ENCODE measurements around the gene CUL5. TPM values are rescaled to one million over a fixed set of nuclear protein-coding genes. Genes with fewer than 3 reads are reported as not detected.
"Not testable (repeated sequence)": the region's sequence is repeated elsewhere in the genome, so short reads cannot be mapped to it uniquely, and the experiment has no call there.

The CUL5 gene
- polyA plus RNA-seq, 1 donor from 2014 or later, result 40.2 TPM

- not testable (repeated sequence) for H3K9me3 ChIP-seq (ENCODE audit: low read length); H3K9ac ChIP-seq (ENCODE audit: low read length); H3F3A ChIP-seq (ENCODE audit: insufficient read depth, low read length, poor library complexity, severe bottlenecking); H3K4me2 ChIP-seq (ENCODE audit: low read length); H3K27ac ChIP-seq (ENCODE audit: low read length); H4K20me1 ChIP-seq (ENCODE audit: insufficient read depth); H3K4me3 ChIP-seq (ENCODE audit: low read length); H3K9me2 ChIP-seq (ENCODE audit: insufficient read depth, low read length); H2AFZ ChIP-seq (ENCODE audit: low read depth, low read length); H3K27me3 ChIP-seq (ENCODE audit: insufficient read depth, low read depth, low read length)
- Histone ChIP-seq H3K79me2 (replicated peaks; ENCODE audit: insufficient read depth, low read length) (peaks cover 43% of the 10 kb centered on the region), H3K36me3 (ENCODE audit: insufficient read depth, low read length) (peaks cover 11% of the 10 kb centered on the region)
Observed at GRCh38 chr11:108031604-108032003, 22.9 kb downstream of the CUL5 start.

GRCh38 chr11:108032800-108033199 lies 24.1 kb downstream of the CUL5 start:
- Histone ChIP-seq H3K36me3 (ENCODE audit: insufficient read depth, low read length) (peaks cover 11% of the 10 kb centered on the region), H3K79me2 (replicated peaks; ENCODE audit: insufficient read depth, low read length) (peaks cover 33% of the 10 kb centered on the region), H4K20me1 (ENCODE audit: insufficient read depth) (no peaks in the 10 kb centered on the region), H3K9me2 (ENCODE audit: insufficient read depth, low read length) (no peaks in the 10 kb centered on the region), H3K27ac (ENCODE audit: low read length) (no peak overlapping the region), H3K4me3 (ENCODE audit: low read length) (no peak overlapping the region), H3K9ac (ENCODE audit: low read length) (no peak overlapping the region), H2AFZ (ENCODE audit: low read depth, low read length) (no peak overlapping the region), H3K9me3 (ENCODE audit: low read length) (no peaks in the 10 kb centered on the region), H3K4me2 (ENCODE audit: low read length) (no peak overlapping the region), H3K27me3 (ENCODE audit: insufficient read depth, low read depth, low read length) (no peaks in the 10 kb centered on the region), H3F3A (ENCODE audit: insufficient read depth, low read length, poor library complexity, severe bottlenecking) (no peaks in the 10 kb centered on the region)
- no peak for TF ChIP-seq REST (IDR thresholded peaks at IDR 0.05; ENCODE audit: borderline replicate concordance)
- no peak for TF ChIP-seq MXI1 (conservative IDR thresholded peaks at IDR 0.05; ENCODE audit: poor library complexity, severe bottlenecking)
- TF ChIP-seq EP300 (conservative IDR thresholded peaks at IDR 0.05; ENCODE audit: poor library complexity, severe bottlenecking), result no peak
- TF ChIP-seq EZH2 (IDR thresholded peaks at IDR 0.05; ENCODE audit: borderline replicate concordance, insufficient read depth, low read length, poor library complexity, severe bottlenecking), result no peak
- TF ChIP-seq SMC3 (conservative IDR thresholded peaks at IDR 0.05; ENCODE audit: poor library complexity), result no peak
- TF ChIP-seq CTCF (IDR thresholded peaks at IDR 0.05; ENCODE audit: poor library complexity, severe bottlenecking), result no peak
- TF ChIP-seq POLR2AphosphoS5 (IDR thresholded peaks at IDR 0.05), result no peak
- TF ChIP-seq TAF1 (IDR thresholded peaks at IDR 0.05; ENCODE audit: low read depth), result no peak
- no peak for TF ChIP-seq RAD21 (conservative IDR thresholded peaks at IDR 0.05)

GRCh38 chr11:108034034-108034433 lies 25.3 kb downstream of the CUL5 start:
- no peak overlapping the region for H3K27ac ChIP-seq (ENCODE audit: low read length)

More at GRCh38 chr11:108034034-108034433, 25.3 kb downstream of the CUL5 start:
- Histone ChIP-seq H3K9me3 (ENCODE audit: low read length) (no peaks in the 10 kb centered on the region), H3K9ac (ENCODE audit: low read length) (no peak overlapping the region), H3F3A (ENCODE audit: insufficient read depth, low read length, poor library complexity, severe bottlenecking) (no peaks in the 10 kb centered on the region), H3K4me2 (ENCODE audit: low read length) (no peak overlapping the region), H3K9me2 (ENCODE audit: insufficient read depth, low read length) (no peaks in the 10 kb centered on the region), H4K20me1 (ENCODE audit: insufficient read depth) (no peaks in the 10 kb centered on the region), H3K36me3 (ENCODE audit: insufficient read depth, low read length) (peaks cover 11% of the 10 kb centered on the region), H3K79me2 (replicated peaks; ENCODE audit: insufficient read depth, low read length) (peaks cover 22% of the 10 kb centered on the region), H3K4me3 (ENCODE audit: low read length) (no peak overlapping the region), H2AFZ (ENCODE audit: low read depth, low read length) (no peak overlapping the region), H3K27me3 (ENCODE audit: insufficient read depth, low read depth, low read length) (no peaks in the 10 kb centered on the region)
- TF ChIP-seq TAF1 (IDR thresholded peaks at IDR 0.05; ENCODE audit: low read depth) (no peak), RAD21 (conservative IDR thresholded peaks at IDR 0.05) (no peak), MXI1 (conservative IDR thresholded peaks at IDR 0.05; ENCODE audit: poor library complexity, severe bottlenecking) (no peak), SMC3 (conservative IDR thresholded peaks at IDR 0.05; ENCODE audit: poor library complexity) (no peak), REST (IDR thresholded peaks at IDR 0.05; ENCODE audit: borderline replicate concordance) (no peak), CTCF (IDR thresholded peaks at IDR 0.05; ENCODE audit: poor library complexity, severe bottlenecking) (no peak), POLR2AphosphoS5 (IDR thresholded peaks at IDR 0.05) (no peak), EP300 (conservative IDR thresholded peaks at IDR 0.05; ENCODE audit: poor library complexity, severe bottlenecking) (no peak), EZH2 (IDR thresholded peaks at IDR 0.05; ENCODE audit: borderline replicate concordance, insufficient read depth, low read length, poor library complexity, severe bottlenecking) (no peak)
